ENCODE results near the gene OPA3. TPM values are rescaled to one million over a fixed set of nuclear protein-coding genes. Genes with fewer than 3 reads are reported as not detected.
A peak's percentile ranks its signal among the peaks of the same experiment; 100 is the strongest.

OPA3 gene
- total and polyA plus RNA-seq, 10 of the 15 experiments (the other 5 are each of a cell fraction or from before 2014, with no cell fraction given), result 2.2 to 24.3 (median 13.3) TPM

DNA sequence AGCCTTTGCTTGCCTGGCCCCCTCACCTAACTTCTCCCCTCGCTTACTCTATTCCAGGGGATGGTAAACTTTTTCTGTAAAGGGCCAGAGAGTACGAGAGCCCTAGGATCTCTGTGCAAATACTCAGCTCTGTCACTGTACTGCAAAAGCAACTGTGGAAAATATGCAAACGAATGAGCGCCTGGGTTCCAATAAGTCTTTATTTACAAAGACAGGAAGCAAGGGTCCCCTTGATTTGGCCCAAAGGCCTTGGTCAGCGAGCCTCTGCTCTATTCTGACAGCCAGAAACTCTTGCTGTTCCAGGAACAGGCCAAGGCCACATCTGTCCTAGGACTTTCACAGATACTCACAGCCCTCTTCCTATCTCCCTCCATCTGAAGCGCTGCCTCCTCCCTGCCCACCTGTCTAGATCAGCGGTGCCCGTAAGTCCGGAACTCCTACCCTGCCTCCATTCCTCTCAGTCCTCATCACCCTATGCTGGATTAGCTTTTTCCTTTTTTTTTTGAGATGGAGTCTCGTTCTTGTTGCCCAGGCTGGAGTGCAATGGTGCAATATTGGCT lies 37.3 kb downstream of the OPA3 start:
- DNase-seq (ENCODE audit: low read depth, low spot score) (no peak), FAIRE-seq (no peak), ATAC-seq (no peak)
- ChIA-PET CTCF (interaction anchor here (0.6 to 1.7 kb wide), 2 partner anchors 11 to 16 kb away, joined by 4 read pairs; no protein-coding TSS in a partner anchor), RAD21 (ENCODE audit: unreplicated experiment) (interaction anchor here (0.8 kb wide), 1 partner anchor 62 kb away, joined by 3 read pairs; no protein-coding TSS in a partner anchor), SMC1A (ENCODE audit: uncharacterized antibody, unreplicated experiment) (no interaction called here), POLR2A (no interaction called here)
- in situ Hi-C loops (cut with MboI), result no loop called here
- H3K27me3 ChIP-seq (replicated peaks in 1 of 2; ENCODE audit: control insufficient read depth in 2 of 2, insufficient read depth in 2 of 2, low read length in 1 of 2), result no peaks in the 10 kb centered on the region
- H3K9me3 ChIP-seq (replicated peaks; ENCODE audit: control insufficient read depth, insufficient read depth, low read length), result no peaks in the 10 kb centered on the region
- H3K36me3 ChIP-seq (ENCODE audit: control insufficient read depth in 2 of 2, insufficient read depth in 2 of 2, low read length in 1 of 2), result no peaks in the 10 kb centered on the region
- no peak overlapping the region for H3K9ac ChIP-seq (ENCODE audit: control insufficient read depth, insufficient read depth, low read length)
- BruUV-seq (replicated peaks), result no TSS peak
- H3K4me2 ChIP-seq (ENCODE audit: control insufficient read depth, insufficient read depth), result no peak overlapping the region
- no peaks in the 10 kb centered on the region for H4K20me1 ChIP-seq (ENCODE audit: control insufficient read depth, insufficient read depth)
- WGBS (ENCODE audit: insufficient coverage, insufficient replicate concordance, low lambda C conversion rate, missing lambda C conversion rate), result 64% methylated on average over 10 of the region's 10 CpGs
- peaks cover 24% of the 10 kb centered on the region for H3K4me1 ChIP-seq (ENCODE audit: control insufficient read depth, insufficient read depth, low read length)
- intact Hi-C loops (cut with micrococcal nuclease; ENCODE audit: unreplicated experiment), result no loop called here
- no peak overlapping the region for H3K27ac ChIP-seq (ENCODE audit: control insufficient read depth, insufficient read depth)
- no peak overlapping the region for H2AFZ ChIP-seq (ENCODE audit: control insufficient read depth, low read depth, low read length)
- H3K79me2 ChIP-seq (ENCODE audit: control insufficient read depth, insufficient read depth, low read length), result no peaks in the 10 kb centered on the region
- TF ChIP-seq, protein P1, sequence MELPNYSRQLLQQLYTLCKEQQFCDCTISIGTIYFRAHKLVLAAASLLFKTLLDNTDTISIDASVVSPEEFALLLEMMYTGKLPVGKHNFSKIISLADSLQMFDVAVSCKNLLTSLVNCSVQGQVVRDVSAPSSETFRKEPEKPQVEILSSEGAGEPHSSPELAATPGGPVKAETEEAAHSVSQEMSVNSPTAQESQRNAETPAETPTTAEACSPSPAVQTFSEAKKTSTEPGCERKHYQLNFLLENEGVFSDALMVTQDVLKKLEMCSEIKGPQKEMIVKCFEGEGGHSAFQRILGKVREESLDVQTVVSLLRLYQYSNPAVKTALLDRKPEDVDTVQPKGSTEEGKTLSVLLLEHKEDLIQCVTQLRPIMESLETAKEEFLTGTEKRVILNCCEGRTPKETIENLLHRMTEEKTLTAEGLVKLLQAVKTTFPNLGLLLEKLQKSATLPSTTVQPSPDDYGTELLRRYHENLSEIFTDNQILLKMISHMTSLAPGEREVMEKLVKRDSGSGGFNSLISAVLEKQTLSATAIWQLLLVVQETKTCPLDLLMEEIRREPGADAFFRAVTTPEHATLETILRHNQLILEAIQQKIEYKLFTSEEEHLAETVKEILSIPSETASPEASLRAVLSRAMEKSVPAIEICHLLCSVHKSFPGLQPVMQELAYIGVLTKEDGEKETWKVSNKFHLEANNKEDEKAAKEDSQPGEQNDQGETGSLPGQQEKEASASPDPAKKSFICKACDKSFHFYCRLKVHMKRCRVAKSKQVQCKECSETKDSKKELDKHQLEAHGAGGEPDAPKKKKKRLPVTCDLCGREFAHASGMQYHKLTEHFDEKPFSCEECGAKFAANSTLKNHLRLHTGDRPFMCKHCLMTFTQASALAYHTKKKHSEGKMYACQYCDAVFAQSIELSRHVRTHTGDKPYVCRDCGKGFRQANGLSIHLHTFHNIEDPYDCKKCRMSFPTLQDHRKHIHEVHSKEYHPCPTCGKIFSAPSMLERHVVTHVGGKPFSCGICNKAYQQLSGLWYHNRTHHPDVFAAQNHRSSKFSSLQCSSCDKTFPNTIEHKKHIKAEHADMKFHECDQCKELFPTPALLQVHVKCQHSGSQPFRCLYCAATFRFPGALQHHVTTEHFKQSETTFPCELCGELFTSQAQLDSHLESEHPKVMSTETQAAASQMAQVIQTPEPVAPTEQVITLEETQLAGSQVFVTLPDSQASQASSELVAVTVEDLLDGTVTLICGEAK (IDR thresholded peaks at IDR 0.05; ENCODE audit: borderline replicate concordance), result peak; percentile 27; the same call in 1 of the 2 replicates
- TF ChIP-seq, protein P2, sequence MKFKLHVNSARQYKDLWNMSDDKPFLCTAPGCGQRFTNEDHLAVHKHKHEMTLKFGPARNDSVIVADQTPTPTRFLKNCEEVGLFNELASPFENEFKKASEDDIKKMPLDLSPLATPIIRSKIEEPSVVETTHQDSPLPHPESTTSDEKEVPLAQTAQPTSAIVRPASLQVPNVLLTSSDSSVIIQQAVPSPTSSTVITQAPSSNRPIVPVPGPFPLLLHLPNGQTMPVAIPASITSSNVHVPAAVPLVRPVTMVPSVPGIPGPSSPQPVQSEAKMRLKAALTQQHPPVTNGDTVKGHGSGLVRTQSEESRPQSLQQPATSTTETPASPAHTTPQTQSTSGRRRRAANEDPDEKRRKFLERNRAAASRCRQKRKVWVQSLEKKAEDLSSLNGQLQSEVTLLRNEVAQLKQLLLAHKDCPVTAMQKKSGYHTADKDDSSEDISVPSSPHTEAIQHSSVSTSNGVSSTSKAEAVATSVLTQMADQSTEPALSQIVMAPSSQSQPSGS (IDR thresholded peaks at IDR 0.05; ENCODE audit: low read length), result no peak
- no peak overlapping the region for H3K4me3 ChIP-seq

Data from GM12878 (cell line).